C4-2B (cell line): ENCODE measurements around the gene SLC40A1.

Experiments used
- ZFX ChIP-seq: fragments of 450-650 bp; IDR thresholded peaks from 2 replicates; pipeline ENCODE4 v1.6.1; 2017
- TF ChIP-seq, protein P1 (sequence below): fragments of 450-650 bp; conservative IDR thresholded peaks from 2 replicates; pipeline ENCODE4 v1.5.1; 2017; ENCODE audit warnings: mild to moderate bottlenecking

DNA sequence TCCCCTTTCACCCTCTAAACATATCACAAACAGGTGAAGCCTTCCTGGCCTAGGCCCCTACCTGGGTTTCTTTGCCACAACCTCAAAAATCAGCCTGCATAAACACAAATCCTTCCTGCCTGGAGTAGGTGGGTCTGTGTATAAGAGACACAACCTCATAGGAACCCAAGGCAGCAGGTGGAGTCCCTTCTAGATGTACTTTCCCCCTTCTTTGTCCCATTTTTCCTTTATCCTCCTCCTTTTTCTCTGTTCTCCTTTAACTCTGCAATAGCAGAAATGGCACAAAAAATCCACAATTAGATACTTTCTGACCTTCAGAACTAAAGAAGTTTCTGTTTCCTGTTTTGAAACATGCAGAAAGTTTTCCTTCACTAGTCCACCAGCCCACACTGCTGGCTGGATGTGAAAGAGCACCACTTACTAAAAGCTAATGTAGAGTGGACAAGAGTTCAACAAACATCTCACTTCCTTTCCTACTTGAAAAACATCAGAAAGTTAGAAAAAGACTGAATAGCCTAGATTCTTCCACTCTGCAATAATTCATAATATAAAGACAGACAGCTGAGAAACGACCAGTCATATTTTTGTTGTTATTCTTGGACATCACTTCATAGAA is 11.2 kb downstream of the SLC40A1 start:
- TF ChIP-seq, protein P1, sequence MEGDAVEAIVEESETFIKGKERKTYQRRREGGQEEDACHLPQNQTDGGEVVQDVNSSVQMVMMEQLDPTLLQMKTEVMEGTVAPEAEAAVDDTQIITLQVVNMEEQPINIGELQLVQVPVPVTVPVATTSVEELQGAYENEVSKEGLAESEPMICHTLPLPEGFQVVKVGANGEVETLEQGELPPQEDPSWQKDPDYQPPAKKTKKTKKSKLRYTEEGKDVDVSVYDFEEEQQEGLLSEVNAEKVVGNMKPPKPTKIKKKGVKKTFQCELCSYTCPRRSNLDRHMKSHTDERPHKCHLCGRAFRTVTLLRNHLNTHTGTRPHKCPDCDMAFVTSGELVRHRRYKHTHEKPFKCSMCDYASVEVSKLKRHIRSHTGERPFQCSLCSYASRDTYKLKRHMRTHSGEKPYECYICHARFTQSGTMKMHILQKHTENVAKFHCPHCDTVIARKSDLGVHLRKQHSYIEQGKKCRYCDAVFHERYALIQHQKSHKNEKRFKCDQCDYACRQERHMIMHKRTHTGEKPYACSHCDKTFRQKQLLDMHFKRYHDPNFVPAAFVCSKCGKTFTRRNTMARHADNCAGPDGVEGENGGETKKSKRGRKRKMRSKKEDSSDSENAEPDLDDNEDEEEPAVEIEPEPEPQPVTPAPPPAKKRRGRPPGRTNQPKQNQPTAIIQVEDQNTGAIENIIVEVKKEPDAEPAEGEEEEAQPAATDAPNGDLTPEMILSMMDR, result no peak
- TF ChIP-seq ZFX, result no peak
